D721Med (cell line): ENCODE data around the gene STARD9.

Source experiments
- DNase-seq: peaks from one replicate; pipeline ENCODE4 v3.0.0; 2011; ENCODE audit warnings: low spot score; ENCODE audit not compliant: insufficient read length
- FAIRE-seq: peaks from 2 replicates; lab custom pipeline; 2011; peaks lifted over from hg19 to GRCh38; lab: Jason Lieb, UNC
- CTCF ChIP-seq: IDR thresholded peaks from 2 replicates; pipeline ENCODE4 v1.5.1; 2012; ENCODE audit warnings: mild to moderate bottlenecking, control low read depth; ENCODE audit not compliant: insufficient read depth; ENCODE audit errors: missing control alignments

STARD9 gene

DNA sequence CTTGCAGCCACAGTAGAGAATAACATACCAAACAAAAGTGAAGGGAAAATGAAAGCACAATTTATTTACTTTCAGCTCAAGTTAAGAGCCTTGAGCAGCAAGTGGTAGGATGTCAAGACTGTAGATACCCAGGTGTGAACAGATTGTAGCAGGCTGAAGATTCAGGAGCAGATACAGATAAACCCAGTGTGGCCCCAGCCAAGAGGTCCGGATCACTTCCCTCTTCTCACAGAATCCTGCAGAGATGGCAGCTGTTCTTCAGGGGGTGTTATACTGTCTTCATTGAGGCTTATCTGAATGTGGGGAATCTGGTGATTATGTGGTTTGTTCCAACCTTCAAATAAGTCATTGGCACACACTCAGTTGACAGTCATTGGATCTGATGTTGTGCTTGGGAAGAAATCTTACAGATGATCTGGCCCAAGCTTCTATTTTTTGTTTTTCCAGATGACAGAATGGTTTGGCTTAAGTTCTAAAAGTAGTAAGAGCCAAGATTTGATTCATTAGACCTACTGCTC, 2.2 kb downstream of the STARD9 start:
- DNase-seq (peak; percentile 23), FAIRE-seq (no peak)
- no peak for TF ChIP-seq CTCF

- no peak for TF ChIP-seq CTCF
- no peak for DNase-seq
- no peak for FAIRE-seq
These were observed 3.7 kb downstream of the STARD9 start for GRCh38 chr15:42578984-42579537.

DNA sequence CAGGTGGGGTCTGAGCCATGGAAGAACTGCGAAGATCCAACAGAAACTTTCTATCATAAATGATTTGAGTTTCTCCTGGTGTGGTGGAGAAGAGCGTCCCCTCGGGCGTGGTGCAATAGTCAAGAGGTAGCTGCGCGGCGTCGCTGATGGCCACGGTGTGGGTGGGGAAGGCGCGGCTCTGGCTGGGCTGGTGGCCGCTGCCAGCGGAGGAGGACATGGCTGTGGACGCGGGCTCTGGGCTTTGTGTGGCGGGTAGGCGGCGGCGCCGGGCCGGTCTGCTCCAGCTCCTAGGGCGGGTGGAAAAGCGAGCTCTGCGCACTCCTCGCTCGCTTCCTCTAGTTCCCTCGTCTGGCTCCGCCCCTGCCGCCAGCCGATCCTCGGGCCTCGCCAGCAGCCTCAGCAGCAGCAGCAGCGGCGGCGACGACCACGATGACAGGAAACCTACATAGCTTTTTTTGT, 5.9 kb downstream of the STARD9 start:
- DNase-seq (peak; percentile 41), FAIRE-seq (no peak)
- TF ChIP-seq CTCF, result no peak

DNA sequence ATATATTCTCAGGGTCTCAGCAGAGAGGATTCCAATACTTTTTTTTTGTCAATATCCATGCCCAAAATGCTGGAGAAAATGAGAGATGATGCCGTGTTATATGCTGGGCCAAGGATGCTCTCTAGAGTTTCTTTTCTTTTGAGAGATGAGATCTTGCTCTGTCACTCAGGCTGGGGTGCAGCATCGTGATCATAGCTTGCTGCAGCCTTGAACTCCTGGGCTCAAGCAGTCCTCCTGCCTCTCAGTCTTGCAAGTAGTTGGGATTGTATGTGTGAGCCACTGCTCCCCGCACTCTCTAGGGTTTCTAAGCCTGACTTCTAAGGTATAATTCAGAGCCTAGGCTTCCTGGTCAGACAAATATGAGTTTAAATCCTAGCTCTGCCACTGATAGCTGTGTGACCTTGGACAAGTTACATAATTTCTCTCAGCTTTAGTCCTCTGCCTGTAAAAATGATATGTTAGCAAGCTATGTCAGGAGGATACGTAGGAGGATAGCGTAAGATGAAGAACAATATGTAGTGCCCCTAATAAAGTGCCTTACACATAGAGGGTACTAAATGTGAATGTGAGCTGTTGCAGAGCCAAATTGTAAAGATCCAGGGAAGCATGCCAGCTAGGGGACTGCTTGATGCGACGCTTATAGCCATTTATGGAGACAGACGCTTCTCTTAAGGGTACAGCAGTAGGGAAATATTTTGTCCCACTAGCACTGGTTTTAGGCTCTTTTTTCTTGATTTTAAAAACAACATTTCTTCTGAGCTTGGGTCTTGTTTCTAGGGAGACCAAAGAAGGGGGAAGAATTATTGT, 7.4 kb downstream of the STARD9 start:
- no peak for TF ChIP-seq CTCF
- DNase-seq, result no peak
- no peak for FAIRE-seq

GRCh38 chr15:42584031-42584765, 8.8 kb downstream of the STARD9 start:
- FAIRE-seq (no peak), DNase-seq (no peak)
- TF ChIP-seq CTCF, result no peak

- no peak for DNase-seq
These were observed 15.3 kb downstream of the STARD9 start for GRCh38 chr15:42590619-42591237.

More at GRCh38 chr15:42590619-42591237, 15.3 kb downstream of the STARD9 start:
- TF ChIP-seq CTCF, result no peak
- FAIRE-seq, result no peak
